GM12873 (cell line): ENCODE measurements around the gene CLASP1.

ENCODE experiments used
- TF ChIP-seq, protein P1 (sequence below): IDR thresholded peaks from 2 replicates; pipeline ENCODE4 v1.5.1; 2012; ENCODE audit warnings: low read depth, mild to moderate bottlenecking, moderate library complexity, low read length, control low read depth; ENCODE audit not compliant: insufficient read depth; ENCODE audit errors: missing control alignments

Gene CLASP1

DNA sequence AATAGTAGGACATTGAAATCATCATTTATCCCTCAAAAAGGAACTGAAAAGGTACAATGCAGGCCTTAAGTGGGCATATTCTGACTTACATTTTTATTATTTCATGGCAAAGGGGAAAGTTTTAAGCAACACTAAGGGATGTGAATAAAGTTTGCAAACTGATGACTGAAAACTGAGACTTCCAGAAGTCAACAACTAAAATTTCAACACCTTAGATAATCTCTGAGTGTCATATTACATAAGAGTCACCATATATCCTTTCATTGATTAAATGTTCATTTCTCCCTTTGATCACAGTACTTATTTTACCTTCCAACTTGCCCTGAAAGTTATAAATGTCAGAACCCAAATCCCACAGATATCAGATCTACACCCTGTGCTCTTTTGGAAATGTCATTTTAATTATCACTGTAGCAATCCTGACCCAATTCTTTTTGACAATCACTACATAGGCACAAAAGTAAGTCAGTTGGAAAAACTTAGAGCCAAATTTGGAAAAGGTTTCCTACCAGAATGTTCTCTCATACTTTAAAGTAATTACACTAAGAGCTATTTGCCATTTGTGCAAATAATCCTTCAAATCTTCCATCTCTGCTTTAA lies 163.0 kb downstream of the CLASP1 start:
- TF ChIP-seq, protein P1, sequence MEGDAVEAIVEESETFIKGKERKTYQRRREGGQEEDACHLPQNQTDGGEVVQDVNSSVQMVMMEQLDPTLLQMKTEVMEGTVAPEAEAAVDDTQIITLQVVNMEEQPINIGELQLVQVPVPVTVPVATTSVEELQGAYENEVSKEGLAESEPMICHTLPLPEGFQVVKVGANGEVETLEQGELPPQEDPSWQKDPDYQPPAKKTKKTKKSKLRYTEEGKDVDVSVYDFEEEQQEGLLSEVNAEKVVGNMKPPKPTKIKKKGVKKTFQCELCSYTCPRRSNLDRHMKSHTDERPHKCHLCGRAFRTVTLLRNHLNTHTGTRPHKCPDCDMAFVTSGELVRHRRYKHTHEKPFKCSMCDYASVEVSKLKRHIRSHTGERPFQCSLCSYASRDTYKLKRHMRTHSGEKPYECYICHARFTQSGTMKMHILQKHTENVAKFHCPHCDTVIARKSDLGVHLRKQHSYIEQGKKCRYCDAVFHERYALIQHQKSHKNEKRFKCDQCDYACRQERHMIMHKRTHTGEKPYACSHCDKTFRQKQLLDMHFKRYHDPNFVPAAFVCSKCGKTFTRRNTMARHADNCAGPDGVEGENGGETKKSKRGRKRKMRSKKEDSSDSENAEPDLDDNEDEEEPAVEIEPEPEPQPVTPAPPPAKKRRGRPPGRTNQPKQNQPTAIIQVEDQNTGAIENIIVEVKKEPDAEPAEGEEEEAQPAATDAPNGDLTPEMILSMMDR = no peak

DNA sequence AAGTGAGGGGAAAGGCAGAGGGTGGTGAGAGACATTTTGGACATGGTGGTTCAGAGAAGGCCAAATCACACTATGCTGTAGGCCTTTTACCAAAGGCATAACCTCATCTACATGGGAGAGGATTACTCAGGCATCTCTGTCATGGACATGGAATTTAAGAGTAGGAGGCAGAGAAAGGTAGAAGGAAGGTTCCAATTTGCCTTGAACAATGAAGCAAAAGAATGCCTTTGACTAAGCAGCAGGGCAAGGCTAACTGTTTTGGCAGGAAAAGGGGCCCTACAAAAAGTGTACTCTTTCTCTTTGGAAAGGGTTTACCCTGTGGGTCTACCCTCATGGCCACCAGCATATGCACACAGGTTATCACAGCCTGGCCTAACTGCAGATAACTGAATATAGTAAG lies 164.2 kb downstream of the CLASP1 start:
- TF ChIP-seq, protein P1 = no peak

DNA sequence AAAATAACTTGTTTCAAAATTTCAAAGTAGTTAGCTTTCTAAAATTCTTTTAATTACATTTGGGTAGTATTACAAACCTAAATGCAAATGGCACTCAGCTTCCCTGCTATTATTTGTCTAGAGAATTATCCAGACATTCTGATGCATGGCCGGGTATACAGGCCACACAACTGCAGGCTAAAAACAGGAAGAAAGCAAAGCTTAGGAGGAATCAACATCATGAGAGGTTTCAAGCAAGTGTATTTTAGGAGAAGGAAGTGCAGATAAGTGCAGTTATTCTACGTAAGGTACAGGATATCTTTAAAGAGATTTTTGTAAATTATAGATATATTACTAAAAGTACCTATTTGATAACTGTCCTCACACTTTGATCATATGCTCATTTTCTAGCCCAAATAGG lies 165.4 kb downstream of the CLASP1 start:
- TF ChIP-seq, protein P1 = no peak

- TF ChIP-seq, protein P1 = no peak
These were observed 166.2 kb downstream of the CLASP1 start for GRCh38 chr2:121483021-121483420.

GRCh38 chr2:121480826-121481225 lies 168.4 kb downstream of the CLASP1 start:
- TF ChIP-seq, protein P1 = no peak

- TF ChIP-seq, protein P1 = peak; percentile 24
These were observed 169.3 kb downstream of the CLASP1 start for GRCh38 chr2:121479882-121480522.

DNA sequence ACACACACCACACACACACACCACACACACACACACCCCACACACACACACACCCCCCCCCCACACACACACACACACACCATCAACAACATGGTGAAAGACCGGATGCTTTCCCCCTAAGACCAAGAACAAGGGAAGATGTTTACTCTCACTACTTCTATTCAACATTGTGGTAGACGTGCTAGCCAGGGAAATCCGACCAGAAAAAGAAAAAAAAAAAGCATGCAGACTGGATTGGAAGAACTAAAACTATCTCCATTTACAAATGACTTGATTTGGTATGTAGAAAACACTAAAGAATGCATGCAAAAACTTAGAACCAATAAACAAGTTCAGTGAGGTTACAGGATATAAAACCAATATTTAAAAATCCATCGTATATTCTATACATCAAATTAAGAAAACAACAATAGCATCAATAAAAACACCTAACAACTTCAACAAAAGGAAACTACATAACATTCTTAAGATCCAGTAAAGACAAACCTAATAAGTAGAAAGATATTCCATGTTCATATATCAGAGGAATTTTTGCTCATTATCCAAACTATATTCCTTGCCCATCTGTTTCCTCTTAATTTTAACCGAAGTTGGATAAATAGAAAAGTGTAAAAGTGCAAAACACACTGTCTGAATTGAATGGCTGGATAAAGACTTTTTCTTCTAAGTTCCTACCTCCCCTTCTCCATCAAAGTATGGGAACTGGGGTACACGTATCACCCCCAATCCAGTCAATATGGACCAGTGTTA lies 170.1 kb downstream of the CLASP1 start:
- TF ChIP-seq, protein P1 = no peak
